Measurements from ENCODE around the gene TMC3.
"Not testable (repeated sequence)": the region's sequence is repeated elsewhere in the genome, so short reads cannot be mapped to it uniquely, and the experiment has no call there.

- not testable (repeated sequence) for TF ChIP-seq SIN3A (IDR thresholded peaks at IDR 0.05; ENCODE audit: borderline replicate concordance, low read depth, low read length); POLR2AphosphoS5 (IDR thresholded peaks at IDR 0.05; ENCODE audit: low read depth, low read length); FOXM1 (IDR thresholded peaks at IDR 0.05; ENCODE audit: low read depth); CTCF (IDR thresholded peaks at IDR 0.05); EP300 (IDR thresholded peaks at IDR 0.05; ENCODE audit: borderline replicate concordance in 1 of 2, low read depth in 1 of 2, low read length in 1 of 2); ELF1 (IDR thresholded peaks at IDR 0.05); JUND (IDR thresholded peaks at IDR 0.05); TAF1 (IDR thresholded peaks at IDR 0.05; ENCODE audit: borderline replicate concordance, low read depth, low read length)
- TF ChIP-seq, protein P1, sequence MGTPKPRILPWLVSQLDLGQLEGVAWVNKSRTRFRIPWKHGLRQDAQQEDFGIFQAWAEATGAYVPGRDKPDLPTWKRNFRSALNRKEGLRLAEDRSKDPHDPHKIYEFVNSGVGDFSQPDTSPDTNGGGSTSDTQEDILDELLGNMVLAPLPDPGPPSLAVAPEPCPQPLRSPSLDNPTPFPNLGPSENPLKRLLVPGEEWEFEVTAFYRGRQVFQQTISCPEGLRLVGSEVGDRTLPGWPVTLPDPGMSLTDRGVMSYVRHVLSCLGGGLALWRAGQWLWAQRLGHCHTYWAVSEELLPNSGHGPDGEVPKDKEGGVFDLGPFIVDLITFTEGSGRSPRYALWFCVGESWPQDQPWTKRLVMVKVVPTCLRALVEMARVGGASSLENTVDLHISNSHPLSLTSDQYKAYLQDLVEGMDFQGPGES (IDR thresholded peaks at IDR 0.05; ENCODE audit: low read depth, low read length) = not testable (repeated sequence)
Measured at GRCh38 chr15:81331141-81331540, 42.9 kb downstream of the TMC3 start.
